Upper lobe of left lung (tissue), 4 donors: Measurements from ENCODE around the gene PDE4B.

ENCODE experiments used
- CTCF ChIP-seq, 6 experiments: fragments of 450-650 bp in 4 of 6; fragments of 200-600 bp in 2 of 6; sonication (generic) in 2 of 6; IDR thresholded peaks; one replicate each; pipeline ENCODE4 v1.5.1; 2016 to 2019; ENCODE audit warnings: antibody characterized with exemption in 6 of 6
- EP300 ChIP-seq, 4 donors: sonication (generic); formaldehyde crosslinking; IDR thresholded peaks; one replicate each; pipeline ENCODE4 v1.5.1; 2017; ENCODE audit warnings: antibody characterized with exemption in 4 of 4, control low read depth in 2 of 4
- POLR2A ChIP-seq, 4 donors: fragments of 450-650 bp; IDR thresholded peaks; one replicate each; pipeline ENCODE4 v1.5.1; 2016 to 2017; ENCODE audit warnings: antibody characterized with exemption in 4 of 4, mild to moderate bottlenecking in 2 of 4
- POLR2AphosphoS5 ChIP-seq, 2 donors: sonication (generic); formaldehyde crosslinking; IDR thresholded peaks; one replicate each; pipeline ENCODE4 v1.5.1; 2017; ENCODE audit warnings: antibody characterized with exemption in 2 of 2

GRCh38 chr1:66143651-66144050 lies 351.0 kb downstream of the PDE4B start:
- TF ChIP-seq CTCF (IDR thresholded peaks at IDR 0.05), result no peak
- no peak for TF ChIP-seq POLR2A (IDR thresholded peaks at IDR 0.05)
- TF ChIP-seq POLR2AphosphoS5 (IDR thresholded peaks at IDR 0.05), result no peak
- no peak for TF ChIP-seq EP300 (IDR thresholded peaks at IDR 0.05)
